NCI-H446 treated with DMSO at 0.1 percent for 48 hours (cell line): ENCODE results near the gene CLTA.

Source experiments
- DNase-seq: peaks from one replicate; lab custom pipeline; 2025; lab: John Stamatoyannopoulos, UW

Gene CLTA

DNA sequence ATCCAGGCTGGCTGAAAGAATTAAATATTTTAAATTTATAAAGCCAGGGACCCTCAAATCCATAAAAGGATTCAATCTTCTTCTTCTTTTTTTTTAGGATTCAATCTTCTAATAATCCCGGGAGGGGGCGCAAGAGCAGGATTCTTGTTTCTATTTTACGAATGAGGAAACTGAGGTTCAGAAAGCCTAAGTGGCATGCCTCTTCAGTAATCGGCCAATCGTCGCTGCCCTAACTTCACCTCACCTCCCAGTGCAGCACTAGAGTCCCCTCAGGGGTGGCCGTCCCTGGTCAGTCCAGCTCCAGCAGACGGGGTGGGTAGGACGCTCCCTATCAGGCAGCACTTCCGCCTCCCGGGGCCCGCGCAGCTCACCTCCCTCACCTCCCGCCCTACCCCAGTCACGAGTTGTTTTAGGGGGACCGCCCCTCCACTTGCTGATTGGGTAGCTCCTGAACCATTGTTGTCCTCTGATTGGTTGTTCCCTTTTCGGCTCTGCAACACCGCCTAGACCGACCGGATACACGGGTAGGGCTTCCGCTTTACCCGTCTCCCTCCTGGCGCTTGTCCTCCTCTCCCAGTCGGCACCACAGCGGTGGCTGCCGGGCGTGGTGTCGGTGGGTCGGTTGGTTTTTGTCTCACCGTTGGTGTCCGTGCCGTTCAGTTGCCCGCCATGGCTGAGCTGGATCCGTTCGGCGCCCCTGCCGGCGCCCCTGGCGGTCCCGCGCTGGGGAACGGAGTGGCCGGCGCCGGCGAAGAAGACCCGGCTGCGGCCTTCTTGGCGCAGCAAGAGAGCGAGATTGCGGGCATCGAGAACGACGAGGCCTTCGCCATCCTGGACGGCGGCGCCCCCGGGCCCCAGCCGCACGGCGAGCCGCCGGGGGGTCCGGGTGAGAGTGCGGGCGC lies at the start of gene CLTA:
CLTA (plus strand) TSS at position 534 of the 902 bp plus-strand sequence; CDS start at position 670, 136 bp downstream.
- DNase-seq = peak; percentile 98

GRCh38 chr9:36141288-36141687 lies 49.4 kb upstream of the CLTA start:
- no peak for DNase-seq

DNA sequence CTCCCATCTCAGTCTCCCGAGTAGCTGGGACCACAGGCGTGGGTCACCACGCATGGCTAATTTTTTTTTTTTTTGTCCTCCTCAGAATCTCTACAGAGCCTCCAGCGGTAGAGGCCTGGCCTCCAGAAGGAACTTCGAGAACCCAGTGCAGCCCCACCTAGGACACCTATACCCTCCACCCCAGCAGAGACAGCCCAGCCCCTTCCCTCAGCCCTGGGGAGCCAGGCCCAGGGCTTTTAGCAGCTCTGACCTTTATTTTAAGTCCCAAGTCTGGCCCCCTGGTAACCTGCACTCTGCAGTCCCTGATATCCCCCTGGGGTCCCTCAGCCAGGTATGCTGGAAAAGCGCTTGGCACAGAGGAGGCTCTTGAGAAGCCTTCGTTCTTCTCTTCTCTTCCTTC lies 49.0 kb upstream of the CLTA start:
- DNase-seq = no peak

- DNase-seq = no peak
Measured at GRCh38 chr9:36142510-36143244, 48.0 kb upstream of the CLTA start.

- DNase-seq = no peak
Measured at GRCh38 chr9:36143245-36143641, 47.5 kb upstream of the CLTA start.

- no peak for DNase-seq
Measured at GRCh38 chr9:36144309-36145232, 46.1 kb upstream of the CLTA start.

DNA sequence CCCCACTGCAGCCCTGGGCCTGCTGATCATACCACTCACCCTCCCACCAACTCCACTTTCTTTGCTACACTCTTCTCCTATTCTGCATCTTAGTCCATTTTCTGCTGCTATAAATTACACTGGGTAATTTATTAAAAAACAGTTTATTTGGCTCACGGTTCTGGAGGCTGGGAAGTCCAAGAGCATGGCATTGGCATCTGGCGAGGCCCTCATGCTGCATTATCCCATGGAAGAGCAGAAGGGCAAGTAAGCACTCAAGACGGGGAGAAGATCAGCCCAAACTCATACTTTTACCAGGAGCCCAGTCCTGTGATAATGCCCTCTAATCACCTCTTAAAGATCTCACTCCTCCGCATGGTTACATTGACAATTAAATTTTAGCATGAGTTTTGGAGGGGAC lies 44.8 kb upstream of the CLTA start:
- DNase-seq = no peak

DNA sequence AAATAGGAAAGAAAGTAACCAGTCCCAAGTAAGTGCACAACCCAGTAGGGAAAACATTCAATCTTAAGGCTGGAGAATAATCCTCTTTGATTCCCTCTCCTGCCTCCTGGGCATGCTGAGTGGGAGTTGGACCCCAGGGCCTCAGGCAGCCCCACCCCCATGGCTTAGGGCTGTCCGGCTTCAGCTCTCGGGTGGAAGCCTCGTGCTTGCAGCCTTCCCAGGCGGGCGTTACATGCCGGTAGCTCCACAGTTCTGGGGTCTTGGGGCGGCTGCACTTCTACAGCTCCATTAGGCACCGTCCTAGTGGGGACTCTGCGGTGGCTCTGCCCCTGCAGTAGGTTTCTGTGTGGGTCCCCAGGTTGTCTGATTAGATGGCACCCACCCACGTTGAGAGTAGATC lies 44.1 kb upstream of the CLTA start:
- DNase-seq = no peak

DNA sequence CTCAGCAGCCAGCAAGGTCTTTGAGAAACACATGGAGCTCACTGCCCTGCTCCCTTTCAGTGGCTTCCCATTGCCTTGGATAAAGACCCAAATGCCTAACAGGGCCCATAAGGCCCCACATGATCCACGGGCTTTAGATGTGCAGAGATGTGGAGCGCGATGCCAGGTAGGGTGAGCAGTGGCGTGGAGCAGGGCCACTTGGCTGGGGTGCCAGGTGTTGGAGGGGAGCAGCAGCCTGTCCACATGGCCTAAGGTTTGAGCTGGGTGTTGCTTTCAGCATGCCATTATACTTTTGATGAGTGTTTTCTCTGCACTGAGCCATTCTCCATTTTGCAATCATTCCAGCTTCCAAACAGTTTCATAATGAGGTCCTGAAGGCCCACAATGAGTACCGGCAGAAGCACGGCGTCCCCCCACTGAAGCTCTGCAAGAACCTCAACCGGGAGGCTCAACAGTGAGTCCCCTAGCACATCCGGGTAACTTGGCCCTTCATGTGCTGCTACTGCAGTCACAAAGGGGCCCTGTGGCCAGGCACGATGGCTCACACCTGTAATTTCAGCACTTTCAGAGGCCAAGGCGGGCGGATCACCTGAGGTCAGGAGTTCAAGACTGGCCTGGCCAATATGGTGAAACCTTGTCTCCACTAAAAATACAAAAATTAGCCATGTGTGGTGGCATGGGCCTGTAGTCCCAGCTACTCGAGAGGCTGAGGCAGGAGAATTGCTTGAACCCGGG lies 43.1 kb upstream of the CLTA start:
- no peak for DNase-seq

DNA sequence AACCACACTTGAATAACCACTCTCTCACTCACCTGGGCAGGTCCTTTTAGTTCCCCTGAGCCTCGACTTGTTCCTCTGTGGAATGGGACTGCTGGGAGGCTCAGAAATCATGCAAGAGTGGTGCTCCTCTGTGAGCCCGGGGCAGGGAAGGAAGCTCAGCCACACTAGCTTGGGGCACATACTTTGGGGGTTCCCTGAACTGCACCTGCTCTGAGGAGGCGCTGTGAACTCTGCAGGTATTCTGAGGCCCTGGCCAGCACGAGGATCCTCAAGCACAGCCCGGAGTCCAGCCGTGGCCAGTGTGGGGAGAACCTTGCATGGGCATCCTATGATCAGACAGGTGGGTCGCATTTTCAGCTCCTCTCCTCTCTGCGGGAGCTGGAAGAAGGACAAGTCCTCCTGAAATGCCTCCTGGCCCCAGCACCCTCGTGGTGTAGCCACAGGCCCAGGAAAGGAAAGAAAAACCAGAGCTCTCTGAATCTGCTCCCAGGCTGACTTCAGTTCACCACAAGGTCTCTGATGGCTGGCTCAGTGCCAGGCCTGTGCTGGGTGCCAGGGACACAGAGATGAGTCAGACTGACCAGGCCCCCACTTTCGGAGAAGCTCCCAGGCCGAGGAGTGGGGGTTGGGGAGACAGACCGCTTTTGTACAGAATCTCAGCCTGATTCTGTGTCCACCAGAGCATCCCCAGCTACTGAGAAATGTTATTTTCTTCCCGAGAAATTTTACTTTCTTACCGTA lies 42.2 kb upstream of the CLTA start:
- DNase-seq = peak; percentile 72

GRCh38 chr9:36149197-36149596 lies 41.5 kb upstream of the CLTA start:
- DNase-seq = no peak

DNA sequence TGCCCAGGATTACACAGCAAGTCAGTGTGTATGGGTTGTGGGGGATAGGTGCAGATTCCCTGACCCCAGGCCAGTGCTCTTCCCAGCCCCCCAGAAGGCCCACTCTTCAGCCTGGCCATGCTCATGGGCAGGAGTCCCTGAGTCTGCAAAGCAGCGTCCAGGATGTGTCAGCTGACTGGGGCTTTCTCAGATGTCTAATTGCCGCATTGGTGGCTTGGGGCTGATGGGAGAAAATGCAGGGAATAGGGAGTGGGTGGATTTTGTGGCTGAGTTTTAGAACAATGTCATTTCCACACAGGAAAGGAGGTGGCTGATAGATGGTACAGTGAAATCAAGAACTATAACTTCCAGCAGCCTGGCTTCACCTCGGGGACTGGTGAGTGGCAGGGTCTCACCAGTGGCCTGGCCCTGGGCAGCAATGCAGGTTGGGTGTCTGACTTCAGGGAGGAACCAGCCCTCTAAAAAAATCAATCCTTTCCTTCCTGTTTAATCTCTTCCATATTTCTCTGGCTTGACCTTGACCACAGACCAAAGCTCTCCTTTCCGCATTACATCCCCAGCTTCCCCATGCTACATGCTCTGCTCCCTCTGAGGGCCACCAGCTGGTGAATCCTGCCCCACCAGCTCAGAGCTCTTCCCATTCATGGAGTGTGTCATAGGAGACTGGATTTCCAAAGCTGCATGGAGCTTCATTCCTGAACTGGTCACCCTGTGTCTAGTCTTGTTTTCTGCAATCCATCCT lies 40.0 kb upstream of the CLTA start:
- DNase-seq = no peak

GRCh38 chr9:36151316-36152210 lies 39.2 kb upstream of the CLTA start:
- no peak for DNase-seq

GRCh38 chr9:36152741-36153438 lies 37.8 kb upstream of the CLTA start:
- no peak for DNase-seq

GRCh38 chr9:36153746-36154145 lies 37.0 kb upstream of the CLTA start:
- no peak for DNase-seq

DNA sequence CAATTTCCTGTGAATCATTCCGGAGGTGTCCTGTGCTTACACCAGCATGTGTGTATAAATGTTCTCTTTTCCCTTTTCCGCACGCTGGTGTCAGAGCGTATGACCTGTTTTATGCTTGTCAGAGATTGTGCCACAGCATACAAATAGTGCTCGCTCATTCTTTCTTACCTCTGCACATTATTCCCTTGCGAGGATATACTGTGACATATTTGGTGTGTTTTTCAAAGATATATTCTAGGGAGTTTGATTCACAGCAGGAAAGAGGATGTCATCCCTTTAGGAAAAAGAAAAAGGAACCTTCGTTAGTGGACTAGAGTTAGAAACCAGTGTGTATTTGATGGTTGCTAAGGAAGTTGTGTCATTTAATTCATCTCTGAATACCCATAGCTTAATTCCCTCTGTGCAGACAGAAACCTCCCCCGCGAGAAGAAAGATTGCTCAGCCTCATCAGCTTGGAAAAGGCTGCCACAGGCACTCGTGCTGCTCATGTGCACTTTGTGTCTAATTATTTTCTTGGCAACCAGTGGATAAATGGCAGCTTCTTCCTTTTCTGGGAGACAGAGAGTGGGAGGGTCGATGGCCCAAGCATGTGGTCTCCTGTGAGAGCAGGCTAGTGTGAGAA lies 36.3 kb upstream of the CLTA start:
- peak; percentile 30 for DNase-seq

GRCh38 chr9:36156116-36156515 lies 34.6 kb upstream of the CLTA start:
- no peak for DNase-seq

- peak; percentile 17 for DNase-seq
Measured at GRCh38 chr9:36158122-36158521, 32.6 kb upstream of the CLTA start.
